Activated B cell treated with CpG ODN at 0.5 μM for 24 hours (primary cell): ENCODE measurements around the gene ZZZ3. TPM values are rescaled to one million over a fixed set of nuclear protein-coding genes. Genes with fewer than 3 reads are reported as not detected.
"Not testable (repeated sequence)": the region's sequence is repeated elsewhere in the genome, so short reads cannot be mapped to it uniquely, and the experiment has no call there.

Experiments
- ATAC-seq: fragments of 200-7000 bp; cut with Tn5 transposase; one replicate; pipeline ENCODE4 v1.10.0; 2021; ENCODE audit warnings: low read depth, mild to moderate bottlenecking, moderate library complexity
- CTCF ChIA-PET: fragments of 350-600 bp; sonication (Branson Sonifier 250); formaldehyde crosslinking; loops from one replicate; lab custom pipeline; 2021; ENCODE audit warnings: antibody characterized with exemption; lab: Charles Lee
- POLR2A ChIA-PET: fragments of 350-600 bp; sonication (Branson Sonifier 250); formaldehyde crosslinking; loops from one replicate; lab custom pipeline; 2021; ENCODE audit warnings: antibody characterized with exemption; lab: Charles Lee
- DNase-seq: peaks from one replicate; pipeline ENCODE4 v3.0.0; 2022
- H3K27ac Mint-ChIP-seq: one replicate; pipeline ENCODE4 v1.8.0; 2020; ENCODE audit warnings: mixed read lengths
- H3K27me3 Mint-ChIP-seq: one replicate; pipeline ENCODE4 v1.8.0; 2021; ENCODE audit warnings: mixed read lengths
- H3K36me3 Mint-ChIP-seq: one replicate; pipeline ENCODE4 v1.8.0; 2021; ENCODE audit warnings: low read depth, mixed read lengths
- H3K4me1 Mint-ChIP-seq: one replicate; pipeline ENCODE4 v1.8.0; 2021; ENCODE audit warnings: mixed read lengths
- H3K4me3 Mint-ChIP-seq: one replicate; pipeline ENCODE4 v1.8.0; 2020; ENCODE audit warnings: mild to moderate bottlenecking, mixed read lengths
- H3K9me3 Mint-ChIP-seq: one replicate; pipeline ENCODE4 v1.8.0; 2020; ENCODE audit warnings: mixed read lengths
- intact Hi-C: fragments of 100-400 bp; cut with micrococcal nuclease; formaldehyde crosslinking; loops from one replicate; pipeline ENCODE4 v1.15.1; 2024
- total RNA-seq: library from RNA; stranded (reverse); gene quantifications from 2 replicates; pipeline ENCODE4 v1.2.3, GENCODE V29; 2022
- TF ChIP-seq, protein P1 (sequence below): fragments of 200-600 bp; IDR thresholded peaks from one replicate; pipeline ENCODE4 v1.8.0; 2022; ENCODE audit warnings: antibody characterized with exemption, mild to moderate bottlenecking

Gene ZZZ3
- total RNA-seq, 1 donor from 2014 or later = 61.4 TPM

GRCh38 chr1:77709727-77710126 is 27.3 kb upstream of the ZZZ3 start:
- intact Hi-C loops = no loop called here
- peaks cover 60% of the 10 kb centered on the region for H3K36me3 Mint-ChIP-seq

DNA sequence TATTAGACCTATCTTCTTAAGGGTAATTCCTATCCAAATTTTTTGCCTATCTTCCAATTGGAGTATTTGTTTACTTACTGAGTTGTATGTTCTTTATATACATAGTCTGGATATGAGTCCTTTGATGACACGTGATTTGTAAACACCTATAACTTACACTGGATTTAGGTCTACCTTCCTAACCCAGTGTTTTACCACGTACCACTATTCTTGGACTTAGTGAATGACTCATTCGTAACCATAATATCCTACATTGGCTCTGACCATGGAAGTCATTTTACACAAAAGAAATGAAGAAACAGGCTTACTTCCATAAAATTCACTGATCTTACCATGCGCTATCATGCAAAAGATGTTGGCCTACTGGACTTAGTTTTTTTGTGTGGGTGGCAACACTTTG is 23.9 kb upstream of the ZZZ3 start:
- no peaks in the 10 kb centered on the region for H3K27me3 Mint-ChIP-seq
- no peak for ATAC-seq
- POLR2A ChIA-PET = no interaction called here
- no peaks in the 10 kb centered on the region for H3K9me3 Mint-ChIP-seq
- TF ChIP-seq, protein P1, sequence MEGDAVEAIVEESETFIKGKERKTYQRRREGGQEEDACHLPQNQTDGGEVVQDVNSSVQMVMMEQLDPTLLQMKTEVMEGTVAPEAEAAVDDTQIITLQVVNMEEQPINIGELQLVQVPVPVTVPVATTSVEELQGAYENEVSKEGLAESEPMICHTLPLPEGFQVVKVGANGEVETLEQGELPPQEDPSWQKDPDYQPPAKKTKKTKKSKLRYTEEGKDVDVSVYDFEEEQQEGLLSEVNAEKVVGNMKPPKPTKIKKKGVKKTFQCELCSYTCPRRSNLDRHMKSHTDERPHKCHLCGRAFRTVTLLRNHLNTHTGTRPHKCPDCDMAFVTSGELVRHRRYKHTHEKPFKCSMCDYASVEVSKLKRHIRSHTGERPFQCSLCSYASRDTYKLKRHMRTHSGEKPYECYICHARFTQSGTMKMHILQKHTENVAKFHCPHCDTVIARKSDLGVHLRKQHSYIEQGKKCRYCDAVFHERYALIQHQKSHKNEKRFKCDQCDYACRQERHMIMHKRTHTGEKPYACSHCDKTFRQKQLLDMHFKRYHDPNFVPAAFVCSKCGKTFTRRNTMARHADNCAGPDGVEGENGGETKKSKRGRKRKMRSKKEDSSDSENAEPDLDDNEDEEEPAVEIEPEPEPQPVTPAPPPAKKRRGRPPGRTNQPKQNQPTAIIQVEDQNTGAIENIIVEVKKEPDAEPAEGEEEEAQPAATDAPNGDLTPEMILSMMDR = no peak
- CTCF ChIA-PET = no interaction called here
- no peaks in the 10 kb centered on the region for H3K4me1 Mint-ChIP-seq
- DNase-seq = no peak
- intact Hi-C loops = no loop called here
- H3K4me3 Mint-ChIP-seq = no peak overlapping the region
- no peak overlapping the region for H3K27ac Mint-ChIP-seq
- H3K36me3 Mint-ChIP-seq = peaks cover 34% of the 10 kb centered on the region

More at GRCh38 chr1:77709727-77710126, 27.3 kb upstream of the ZZZ3 start:
- Mint-ChIP-seq H3K4me1 (no peaks in the 10 kb centered on the region), H3K27me3 (no peaks in the 10 kb centered on the region), H3K27ac (no peak overlapping the region), H3K4me3 (no peak overlapping the region), H3K9me3 (no peaks in the 10 kb centered on the region)
- DNase-seq (no peak), ATAC-seq (no peak)
- CTCF ChIA-PET = no interaction called here
- TF ChIP-seq, protein P1 = no peak
- POLR2A ChIA-PET = no interaction called here

GRCh38 chr1:77704736-77705135 is 22.3 kb upstream of the ZZZ3 start:
- Mint-ChIP-seq H3K9me3 (no peaks in the 10 kb centered on the region), H3K36me3 (peaks cover 25% of the 10 kb centered on the region)
- intact Hi-C loops = loop anchor here (5.0 kb wide), 1 partner anchor 33 kb away; no protein-coding TSS in a partner anchor

GRCh38 chr1:77699673-77700072 is 17.2 kb upstream of the ZZZ3 start:
- H3K4me1 Mint-ChIP-seq, H3K27ac Mint-ChIP-seq, H3K4me3 Mint-ChIP-seq, CTCF ChIA-PET, POLR2A ChIA-PET, DNase-seq, H3K27me3 Mint-ChIP-seq, ATAC-seq, H3K9me3 Mint-ChIP-seq: not testable (repeated sequence)
- H3K36me3 Mint-ChIP-seq = peaks cover 23% of the 10 kb centered on the region
- intact Hi-C loops = loop anchor here (5.0 kb wide), 1 partner anchor 38 kb away; no protein-coding TSS in a partner anchor

More at GRCh38 chr1:77704736-77705135, 22.3 kb upstream of the ZZZ3 start:
- ATAC-seq (no peak), DNase-seq (no peak)
- Mint-ChIP-seq H3K27me3 (no peaks in the 10 kb centered on the region), H3K4me3 (no peak overlapping the region), H3K4me1 (no peaks in the 10 kb centered on the region), H3K27ac (no peak overlapping the region)
- CTCF ChIA-PET = no interaction called here
- TF ChIP-seq, protein P1 = no peak
- POLR2A ChIA-PET = interaction anchor here (0.7 kb wide), 1 partner anchor 40 kb away, joined by 3 read pairs; no protein-coding TSS in a partner anchor

DNA sequence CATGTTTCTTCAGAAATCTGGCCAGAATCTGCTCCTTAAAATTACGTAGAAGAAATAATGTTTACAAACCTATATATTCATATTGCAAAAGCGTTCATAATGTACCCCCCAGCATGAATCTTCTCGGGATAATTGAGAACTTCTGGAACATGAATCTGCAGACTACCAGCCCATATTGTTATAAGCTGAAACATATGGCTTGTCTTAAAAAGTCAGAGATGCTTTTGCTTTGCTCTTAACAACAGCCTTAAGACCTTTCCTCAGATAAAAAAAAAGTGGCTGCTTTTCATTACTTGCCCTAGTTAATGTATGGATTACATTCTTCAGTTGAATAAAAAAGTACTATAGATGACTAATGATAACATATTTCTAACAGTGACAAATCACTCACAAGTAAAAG is 15.0 kb upstream of the ZZZ3 start:
- TF ChIP-seq, protein P1 = no peak

More for the DNA sequence above, 15.0 kb upstream of the ZZZ3 start:
- no peaks in the 10 kb centered on the region for H3K4me1 Mint-ChIP-seq
- no peak overlapping the region for H3K27ac Mint-ChIP-seq
- peaks cover 35% of the 10 kb centered on the region for H3K36me3 Mint-ChIP-seq
- H3K9me3 Mint-ChIP-seq = no peaks in the 10 kb centered on the region
- CTCF ChIA-PET = interaction anchor here (1.7 kb wide), 1 partner anchor 12 kb away, joined by 4 read pairs; no protein-coding TSS in a partner anchor
- intact Hi-C loops = no loop called here
- H3K27me3 Mint-ChIP-seq = no peaks in the 10 kb centered on the region
- POLR2A ChIA-PET = interaction anchor here (0.8 to 0.9 kb wide), 2 partner anchors 14 to 54 kb away, joined by 3 to 5 read pairs; no protein-coding TSS in a partner anchor
- ATAC-seq (no peak), DNase-seq (no peak)
- no peak overlapping the region for H3K4me3 Mint-ChIP-seq
